NCI-H748 (cell line): ENCODE results near the gene FRMD4A.
"Not testable (repeated sequence)": the region's sequence is repeated elsewhere in the genome, so short reads cannot be mapped to it uniquely, and the experiment has no call there.

ENCODE experiments used
- DNase-seq: peaks from one replicate; lab custom pipeline; 2025; ENCODE audit not compliant: unreplicated experiment; lab: John Stamatoyannopoulos, UW

FRMD4A gene

DNA sequence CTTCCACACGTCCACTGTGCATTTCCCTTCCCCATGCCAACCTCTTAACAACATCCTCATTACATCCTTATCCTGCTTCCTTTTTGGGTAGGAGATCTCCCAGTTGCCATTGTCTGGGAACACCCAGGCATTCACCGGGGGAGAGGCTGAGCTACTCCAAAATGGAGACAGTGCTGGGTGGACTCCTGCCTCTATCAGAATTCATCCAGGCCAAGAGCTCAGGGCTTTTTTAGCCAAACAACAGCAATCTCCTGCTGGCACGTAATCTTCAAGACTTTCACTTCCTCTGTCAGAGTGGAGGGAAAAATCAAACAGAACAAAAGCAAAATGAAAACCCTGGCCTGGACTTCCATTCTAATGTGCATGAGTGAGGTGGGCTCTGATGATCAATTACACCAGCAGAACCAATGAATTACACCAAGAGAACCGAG is 499.0 kb downstream of the FRMD4A start:
- DNase-seq: no peak

DNA sequence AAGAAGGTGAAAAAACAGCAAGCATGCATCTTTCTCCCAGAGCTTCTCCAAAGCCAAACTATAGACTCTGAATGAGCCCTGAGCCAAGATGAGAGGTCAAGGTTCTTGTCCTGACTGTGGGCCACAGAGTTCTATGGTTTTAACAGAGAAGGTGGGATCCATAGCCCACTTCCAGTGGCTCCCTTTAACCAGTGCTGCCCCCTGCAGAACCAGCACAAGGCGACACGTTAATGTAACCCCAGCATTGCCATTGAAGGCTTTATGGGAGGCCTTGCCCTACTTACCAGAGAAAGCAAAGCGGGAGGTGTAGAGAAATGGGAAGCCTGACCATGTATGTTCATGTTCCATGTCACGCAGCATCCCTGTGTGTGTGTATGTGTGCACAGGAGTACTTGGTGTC is 500.3 kb downstream of the FRMD4A start:
- DNase-seq: no peak

DNA sequence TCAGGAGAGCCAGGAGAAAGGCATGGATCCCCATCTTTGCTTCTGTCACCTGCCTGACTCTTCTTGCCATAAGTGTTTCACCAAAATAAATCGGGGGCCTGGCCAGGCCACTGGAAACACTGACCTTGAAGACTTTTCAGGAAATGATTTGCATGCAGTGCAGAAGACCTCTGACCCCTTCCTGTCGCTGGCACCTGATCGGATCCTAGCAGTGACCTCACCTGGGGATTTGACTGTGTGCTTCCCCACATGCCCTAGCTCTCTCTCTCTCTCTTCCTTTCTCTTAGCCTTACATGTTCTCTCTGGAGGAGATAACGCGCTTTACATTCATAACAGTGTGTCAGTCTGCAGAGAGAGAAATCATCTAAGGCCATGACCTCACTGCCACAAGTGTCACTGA is 500.9 kb downstream of the FRMD4A start:
- no peak for DNase-seq

DNA sequence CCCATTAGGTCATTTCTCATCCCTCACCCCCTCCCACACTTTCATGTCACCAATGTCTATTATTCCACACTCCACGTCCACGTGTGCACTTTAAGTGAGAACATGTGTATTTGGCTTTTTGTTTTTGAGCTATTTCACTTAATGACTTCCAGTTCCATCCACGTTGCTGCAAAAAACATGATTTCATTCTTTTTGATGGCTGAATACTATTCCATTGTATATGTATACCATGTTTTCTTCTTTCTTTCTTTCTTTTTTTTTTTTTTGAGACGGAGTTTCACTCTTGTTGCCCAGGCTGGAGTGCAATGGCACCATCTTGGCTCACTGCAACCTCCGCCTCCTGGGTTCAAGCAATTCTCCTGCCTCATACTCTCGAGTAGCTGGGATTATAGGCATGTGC is 502.4 kb downstream of the FRMD4A start:
- not testable (repeated sequence) for DNase-seq

DNA sequence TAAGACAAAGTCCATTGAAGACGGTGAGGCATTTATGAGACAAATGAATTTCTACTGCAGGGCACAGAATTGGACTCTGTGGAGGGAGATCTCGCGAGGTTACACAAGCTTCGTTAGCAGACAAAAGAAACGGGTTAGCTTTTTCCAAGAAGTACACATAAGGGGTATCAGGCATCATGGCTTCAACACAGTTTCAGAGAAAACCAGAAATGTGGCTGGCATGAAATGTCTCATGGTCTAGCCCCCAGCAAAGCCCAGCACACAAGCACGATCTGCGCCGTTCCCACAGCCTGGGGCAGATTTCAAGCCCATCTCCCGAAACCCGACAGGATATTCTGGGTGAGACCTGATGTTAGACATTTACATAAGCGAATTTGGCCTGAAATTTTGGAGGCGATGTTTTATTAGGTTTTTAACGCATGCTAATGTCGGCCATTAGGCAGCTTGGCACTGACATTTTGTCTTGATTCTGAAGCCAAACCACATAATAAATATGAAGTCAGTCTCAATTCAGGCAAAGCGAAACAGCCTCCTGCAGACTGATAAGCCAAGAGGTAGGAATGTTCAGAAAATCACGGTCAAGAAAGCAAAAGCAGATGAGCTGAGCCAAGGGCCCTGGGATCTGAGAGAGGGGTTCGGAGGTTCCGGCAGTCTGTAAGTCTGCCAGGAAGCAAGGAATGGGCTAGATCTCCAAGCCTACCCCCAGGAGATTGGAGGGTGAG is 503.5 kb downstream of the FRMD4A start:
- no peak for DNase-seq

DNA sequence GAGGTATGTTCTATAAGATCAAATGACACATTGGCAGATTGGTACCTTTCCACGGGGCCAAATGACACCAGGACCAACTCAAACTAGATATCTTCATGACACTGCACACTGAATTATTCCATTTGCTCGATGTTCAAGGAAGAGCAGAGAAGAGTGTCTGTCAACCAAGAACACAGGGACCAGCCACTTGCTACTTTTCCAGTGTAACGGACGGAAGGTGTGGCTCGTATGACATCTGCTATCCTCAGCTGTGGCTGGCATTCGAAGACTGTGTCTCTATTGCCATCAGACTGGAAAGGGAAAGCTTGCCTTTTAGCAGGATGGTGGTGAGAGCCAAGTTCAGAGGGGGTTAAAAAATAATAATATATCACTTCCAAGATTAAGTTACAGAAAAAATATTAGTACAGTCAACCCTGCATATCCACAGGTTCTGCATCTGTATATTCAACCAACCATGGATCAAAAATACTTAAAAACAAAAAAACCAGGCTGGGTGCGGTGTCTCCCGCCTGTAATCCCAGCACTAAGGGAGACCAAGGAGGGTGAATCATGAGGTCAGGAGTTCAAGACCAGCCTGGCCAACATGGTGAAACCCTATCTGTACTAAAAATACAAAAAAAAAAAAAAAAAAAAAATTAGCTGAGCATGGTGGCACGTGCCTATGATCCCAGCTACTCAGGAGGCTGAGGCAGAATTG is 506.9 kb downstream of the FRMD4A start:
- no peak for DNase-seq

DNA sequence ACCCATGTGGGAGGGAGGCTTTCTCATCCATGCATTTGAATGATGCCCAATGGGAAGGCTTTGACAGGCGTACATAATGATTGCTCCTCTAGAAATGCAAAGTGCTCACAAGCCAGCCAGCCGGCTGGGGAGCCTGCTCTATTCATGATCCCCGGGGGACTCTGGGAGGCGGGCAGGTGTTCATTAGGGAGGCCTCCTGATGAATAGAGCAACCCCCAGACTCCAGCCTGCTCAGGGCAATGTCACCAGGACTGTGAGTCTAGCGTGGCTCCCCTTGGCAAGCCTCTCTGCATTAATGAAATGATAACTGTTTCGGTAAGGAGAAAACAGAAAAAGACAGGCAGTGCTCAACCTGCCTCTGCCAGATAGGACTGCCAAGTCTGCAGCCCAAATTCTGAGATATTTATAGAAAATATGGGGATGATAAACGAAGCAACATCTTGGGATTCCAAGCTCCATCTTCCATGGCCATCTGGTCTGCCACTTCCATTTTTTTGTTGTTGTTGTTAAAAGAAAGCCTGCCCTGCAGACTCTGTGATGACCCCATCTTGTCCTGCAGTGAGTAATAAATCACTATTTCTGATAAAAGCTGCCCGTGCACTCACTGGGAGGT is 507.5 kb downstream of the FRMD4A start:
- no peak for DNase-seq

DNA sequence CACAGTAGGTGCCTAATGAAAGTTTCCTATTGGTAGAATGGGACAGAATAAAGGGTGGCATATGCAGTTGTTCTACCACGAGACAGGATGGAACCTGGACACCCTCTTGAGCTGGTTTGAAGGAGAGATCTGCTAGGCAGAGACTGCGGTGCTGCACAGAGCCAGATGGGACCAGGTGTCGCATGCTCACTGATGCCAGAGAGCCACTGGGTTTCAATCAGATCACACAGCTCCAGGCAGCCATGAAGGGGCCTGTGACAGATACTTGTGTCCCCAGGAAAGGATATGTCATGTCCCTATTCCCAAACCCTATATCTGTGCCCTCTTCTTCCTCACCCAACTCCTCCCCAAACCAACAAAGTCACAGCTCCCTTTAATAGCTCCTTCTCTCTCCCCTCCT is 508.2 kb downstream of the FRMD4A start:
- no peak for DNase-seq

DNA sequence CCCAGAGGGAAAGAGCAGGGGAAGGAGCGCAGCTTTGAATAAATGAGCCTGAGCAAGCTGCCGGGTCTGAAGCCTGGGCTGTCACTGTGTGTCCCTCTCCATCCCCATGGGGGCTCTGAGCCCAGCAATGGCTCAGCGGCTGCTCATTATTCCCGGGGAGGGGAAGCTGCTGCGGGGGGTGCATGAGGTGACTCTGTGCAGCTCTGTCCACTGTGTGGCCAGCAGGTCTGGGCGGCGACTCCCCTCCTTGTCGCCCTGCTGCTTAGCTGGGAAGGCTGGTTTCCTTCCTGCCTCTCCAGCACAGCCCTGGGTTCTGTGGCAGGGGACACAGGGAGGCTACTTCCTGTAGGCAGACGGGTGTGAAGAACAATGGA is 509.8 kb downstream of the FRMD4A start:
- DNase-seq: no peak

DNA sequence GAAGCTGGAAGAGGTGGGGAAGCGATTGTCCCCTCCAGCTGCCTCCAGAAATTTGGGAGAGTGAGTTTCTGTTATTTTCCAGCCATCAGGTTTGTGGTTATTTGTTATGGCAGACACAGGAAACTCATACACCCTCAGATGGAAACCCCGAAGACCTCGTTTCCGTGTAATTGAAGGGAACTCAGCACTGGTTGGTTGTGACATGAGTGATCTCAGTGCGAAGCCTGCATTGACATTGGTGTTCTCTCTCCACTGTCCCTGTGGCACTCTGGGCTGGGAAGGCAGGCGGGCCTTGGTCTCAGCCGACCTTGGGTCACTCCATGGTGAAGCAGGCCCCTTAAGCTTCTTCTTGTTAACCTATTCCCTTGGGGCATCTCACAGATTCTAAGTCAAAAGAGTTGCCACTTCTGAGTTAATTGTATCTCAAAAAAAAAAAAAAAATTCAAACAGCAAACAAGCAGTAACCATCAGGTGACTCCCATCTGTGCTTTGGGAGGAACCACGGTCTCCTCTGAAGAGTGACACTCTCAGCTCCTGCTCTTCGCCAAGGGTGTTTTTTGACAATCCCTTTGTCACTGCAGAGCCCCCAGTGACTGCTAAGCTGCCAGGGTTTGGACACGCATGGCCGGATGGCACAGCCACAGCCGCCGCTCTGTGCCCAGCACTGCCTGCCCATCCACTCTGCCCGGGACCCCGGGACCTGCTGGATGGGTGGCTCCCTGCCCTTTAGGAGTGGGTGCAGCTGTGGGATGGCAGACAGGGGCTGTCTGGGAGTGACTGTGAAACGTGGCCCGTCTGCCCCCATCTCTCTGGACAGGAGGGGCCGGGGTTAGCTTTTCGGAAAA is 510.4 kb downstream of the FRMD4A start:
- DNase-seq: no peak

DNA sequence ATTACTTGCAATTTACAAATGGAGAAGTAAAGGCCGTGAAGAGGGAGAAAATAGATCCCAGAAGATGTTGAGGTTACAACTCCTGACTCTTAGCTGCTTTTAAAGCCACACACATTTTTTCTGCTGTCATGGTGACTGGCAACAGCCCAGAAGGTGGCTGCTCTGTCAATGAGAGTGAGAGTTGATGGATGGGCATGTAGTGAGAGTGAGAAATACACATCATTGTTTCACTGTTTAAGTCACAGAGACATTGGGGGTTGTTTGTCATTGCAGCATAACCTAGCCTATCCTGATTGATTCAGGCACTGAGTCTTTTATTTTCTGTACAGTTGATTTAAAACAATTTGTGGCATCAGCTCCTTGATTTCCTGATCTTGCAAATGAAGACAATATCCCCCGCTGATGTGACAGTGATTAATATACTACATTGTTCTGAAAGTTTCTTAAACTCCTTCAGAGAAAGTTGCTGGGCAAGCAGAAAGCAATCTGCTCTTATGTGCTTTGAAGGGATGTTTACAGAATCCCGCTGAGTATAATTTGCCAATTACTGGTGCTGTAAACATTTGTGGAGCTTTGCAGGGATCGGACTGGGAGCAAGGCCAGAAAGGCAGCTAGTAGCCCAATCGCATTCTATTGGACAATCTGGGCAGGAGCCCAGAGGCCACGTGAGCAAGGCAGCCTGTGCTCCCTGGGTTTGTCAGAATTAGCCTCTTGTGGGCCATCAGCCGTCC is 514.4 kb downstream of the FRMD4A start:
- DNase-seq: peak; percentile 95

DNA sequence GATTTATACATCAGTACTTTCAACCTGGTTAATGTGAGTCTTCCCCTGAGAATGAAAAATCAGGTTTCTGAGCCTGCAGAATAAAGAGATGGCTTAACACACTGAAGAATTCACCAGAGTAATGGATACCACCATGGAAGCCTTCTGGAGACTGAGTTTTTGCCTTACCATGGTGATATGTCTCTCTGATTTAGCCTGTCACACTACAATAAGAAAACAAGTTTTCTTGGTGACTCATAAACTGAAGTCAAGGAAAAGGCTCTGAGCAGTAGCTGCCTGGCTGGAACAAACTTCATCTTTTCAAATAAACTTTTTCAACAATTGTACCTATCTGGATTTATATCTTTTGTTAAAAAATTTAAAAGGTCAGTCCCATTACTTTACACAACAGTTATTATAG is 515.0 kb downstream of the FRMD4A start:
- no peak for DNase-seq

DNA sequence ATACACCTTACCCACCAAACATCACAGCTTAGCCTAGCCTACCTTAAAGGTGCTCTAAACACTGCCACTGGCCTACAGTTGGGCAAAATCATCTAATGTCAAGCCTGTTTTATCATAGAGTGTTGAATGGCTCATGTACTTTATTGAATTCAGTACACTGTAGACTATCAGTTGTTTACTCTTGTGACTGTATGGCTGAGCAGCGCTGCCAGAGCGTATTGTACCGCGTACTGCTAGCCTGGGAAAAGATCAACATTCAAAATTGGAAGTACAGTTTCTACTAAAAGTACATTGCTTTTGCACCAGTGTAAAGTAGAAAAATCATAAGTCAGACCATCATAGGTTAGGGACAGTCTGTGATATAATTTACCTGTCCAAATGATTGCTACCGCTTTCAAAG is 517.2 kb downstream of the FRMD4A start:
- peak; percentile 21 for DNase-seq

DNA sequence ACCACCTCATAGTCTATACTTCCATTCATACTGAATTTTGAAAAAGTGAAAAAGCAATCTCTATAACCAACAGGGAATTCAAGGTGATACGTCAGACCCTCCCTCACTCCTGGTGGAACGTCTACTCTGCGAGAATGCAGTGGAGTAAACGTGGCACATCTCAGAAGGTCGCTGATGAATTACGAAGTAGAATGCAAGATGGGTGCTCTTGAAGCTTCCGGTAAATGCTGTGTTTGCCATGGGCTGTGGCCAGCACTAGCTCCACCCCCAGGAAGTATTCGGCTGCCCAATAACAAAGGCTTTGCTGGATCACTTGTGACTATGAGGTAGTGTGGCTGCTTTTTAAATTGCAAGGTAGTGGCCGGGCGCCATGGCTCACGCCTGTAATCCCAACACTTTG is 517.9 kb downstream of the FRMD4A start:
- no peak for DNase-seq

DNA sequence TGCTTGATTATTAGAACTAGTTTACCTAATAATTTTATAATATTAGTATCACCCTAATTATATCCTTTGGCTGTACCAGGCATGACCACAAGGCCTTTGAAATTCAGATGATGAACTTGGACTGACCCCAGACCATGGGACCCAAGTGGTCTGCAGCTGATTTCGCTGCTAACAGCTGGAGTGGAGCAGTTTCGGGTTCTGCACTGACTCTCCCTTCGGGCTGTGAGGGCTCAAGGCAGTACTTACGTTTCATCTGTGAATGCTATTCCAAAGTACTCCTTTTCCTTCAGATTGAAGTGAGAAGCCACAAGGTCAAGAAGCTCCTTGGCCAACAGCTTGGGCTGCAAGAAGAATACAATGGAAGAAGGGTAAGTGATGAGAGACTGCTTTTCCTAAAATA is 520.2 kb downstream of the FRMD4A start:
- no peak for DNase-seq

DNA sequence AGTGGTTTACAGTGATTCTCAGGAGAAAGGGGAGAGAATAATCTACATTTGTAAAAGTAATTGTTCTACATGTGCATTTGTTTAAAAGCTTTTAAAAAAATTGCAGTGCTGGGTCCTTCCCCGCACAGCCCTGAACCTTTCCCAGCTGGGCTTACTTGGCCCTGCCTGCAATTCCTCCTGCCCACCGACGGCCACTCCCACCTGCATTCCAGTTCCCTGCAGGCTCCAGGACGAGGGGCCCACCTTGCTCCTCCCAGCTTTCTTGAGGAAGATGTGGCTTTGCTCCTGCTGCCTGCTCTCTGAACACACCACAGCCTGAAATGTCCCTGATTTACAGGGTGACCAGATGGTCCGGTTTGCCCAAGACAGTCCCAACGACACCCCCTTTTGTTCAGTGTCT is 521.3 kb downstream of the FRMD4A start:
- no peak for DNase-seq

DNA sequence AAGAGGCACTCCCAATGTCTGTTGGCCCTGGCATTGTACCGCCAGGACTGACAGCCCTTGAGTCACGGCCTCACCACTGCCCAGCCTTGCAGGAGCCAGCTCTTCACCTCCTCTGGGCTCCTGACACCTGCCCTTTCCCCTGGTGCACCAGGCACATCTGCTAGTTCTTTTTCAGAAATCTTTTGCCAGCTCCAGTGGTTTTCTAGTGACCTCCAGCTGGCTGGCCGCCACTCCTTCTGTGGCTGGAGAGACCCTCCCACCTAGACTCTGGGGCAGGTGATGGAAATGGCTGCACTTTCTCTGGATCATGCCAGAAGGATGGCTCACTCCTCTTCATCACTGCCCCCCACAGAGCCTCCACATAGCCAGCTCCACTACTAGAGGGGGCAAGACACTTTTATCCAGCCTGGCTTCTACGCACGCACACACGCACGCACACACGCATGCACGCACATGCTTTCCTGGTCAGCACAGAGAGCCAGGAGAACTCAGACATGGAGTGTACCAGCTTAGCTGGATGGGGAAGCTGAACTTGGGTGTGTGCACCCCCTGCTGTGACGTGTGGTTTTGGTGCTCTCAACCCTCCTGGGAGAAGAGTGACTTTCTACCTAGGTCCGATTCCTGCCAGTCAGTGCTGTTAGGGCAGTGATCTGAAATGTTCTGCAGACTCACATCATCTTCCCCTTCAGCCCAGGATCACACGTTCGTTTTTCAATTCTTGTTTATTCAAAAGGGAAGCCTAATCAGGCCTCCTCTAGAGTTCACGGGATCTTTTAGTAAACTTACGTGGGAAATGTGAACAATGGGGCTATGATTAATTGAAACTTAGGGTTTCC is 522.0 kb downstream of the FRMD4A start:
- DNase-seq: peak; percentile 24

DNA sequence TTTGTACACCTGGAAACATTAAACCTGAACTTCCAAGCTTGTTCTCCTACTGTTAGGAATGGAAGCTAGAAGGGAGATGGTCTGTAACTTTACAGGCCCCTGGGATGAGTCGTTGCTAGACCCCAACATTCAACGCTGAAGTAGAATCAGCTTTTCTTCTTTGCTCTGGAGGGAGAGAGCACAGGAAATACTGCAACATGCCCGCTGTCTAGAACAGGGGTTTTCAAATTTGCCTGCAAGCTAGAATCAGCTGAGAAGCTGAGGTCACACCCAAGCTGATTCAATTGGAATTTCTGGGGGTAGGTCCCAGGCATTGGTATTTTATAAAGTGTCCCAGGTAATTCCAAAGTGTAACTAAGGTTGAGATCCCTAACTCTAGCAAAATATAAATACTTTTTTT is 524.3 kb downstream of the FRMD4A start:
- no peak for DNase-seq

DNA sequence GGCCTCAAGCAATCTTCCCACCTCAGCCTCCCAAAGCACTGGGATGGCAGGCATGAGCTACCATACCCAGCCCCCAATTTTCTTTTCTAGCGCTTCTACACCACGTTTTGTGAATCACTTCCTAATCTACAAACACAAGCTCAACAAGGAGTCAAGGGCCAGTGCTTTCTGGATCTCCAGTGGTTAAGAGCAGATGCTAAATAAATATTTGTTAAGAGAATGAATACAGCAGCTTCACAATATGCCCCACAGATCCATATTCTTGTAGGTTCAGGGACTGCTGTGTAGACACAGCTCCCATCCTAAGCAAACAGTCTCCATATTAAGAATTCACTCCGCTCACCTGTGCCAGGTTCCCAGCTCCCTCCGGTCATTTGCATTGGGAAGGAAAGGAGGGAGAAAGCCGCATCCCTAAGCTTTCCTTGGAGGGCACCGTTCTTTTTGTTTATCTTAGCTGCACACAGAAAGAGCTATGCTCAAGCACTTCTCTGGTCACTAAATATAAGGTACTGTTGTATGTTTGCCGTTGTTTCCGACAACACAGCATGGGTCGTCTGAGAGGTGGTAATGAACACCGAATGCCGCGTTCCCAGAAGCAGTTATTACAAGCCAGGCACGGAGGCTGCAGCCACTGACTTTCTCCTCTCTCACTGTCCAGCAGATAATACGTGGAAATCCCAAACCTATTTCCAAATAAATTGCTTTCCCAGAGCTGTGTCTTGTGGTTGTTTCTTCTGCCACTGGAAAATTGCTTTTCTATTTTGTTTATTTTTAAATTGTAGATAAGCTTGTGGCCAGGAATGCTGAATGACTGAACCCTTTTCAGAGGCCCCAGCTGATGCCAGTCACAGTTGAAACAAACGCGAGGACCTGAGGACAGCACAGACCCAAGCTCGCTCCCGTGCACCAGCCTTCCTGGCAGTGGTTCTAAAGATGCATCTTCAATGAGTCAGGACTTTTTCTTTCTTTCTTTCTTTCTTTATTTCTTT is 526.9 kb downstream of the FRMD4A start:
- peak; percentile 93 for DNase-seq
